HG03139 (cell line): ENCODE measurements around the gene RUBCN.
A peak's percentile ranks its signal among the peaks of the same experiment; 100 is the strongest.
"Not testable (repeated sequence)": the region's sequence is repeated elsewhere in the genome, so short reads cannot be mapped to it uniquely, and the experiment has no call there.

ENCODE experiments used
- ATAC-seq: cut with Tn5 transposase; IDR thresholded peaks from one replicate; pipeline ENCODE4 v1.9.1; 2021; ENCODE audit not compliant: unreplicated experiment

RUBCN gene

DNA sequence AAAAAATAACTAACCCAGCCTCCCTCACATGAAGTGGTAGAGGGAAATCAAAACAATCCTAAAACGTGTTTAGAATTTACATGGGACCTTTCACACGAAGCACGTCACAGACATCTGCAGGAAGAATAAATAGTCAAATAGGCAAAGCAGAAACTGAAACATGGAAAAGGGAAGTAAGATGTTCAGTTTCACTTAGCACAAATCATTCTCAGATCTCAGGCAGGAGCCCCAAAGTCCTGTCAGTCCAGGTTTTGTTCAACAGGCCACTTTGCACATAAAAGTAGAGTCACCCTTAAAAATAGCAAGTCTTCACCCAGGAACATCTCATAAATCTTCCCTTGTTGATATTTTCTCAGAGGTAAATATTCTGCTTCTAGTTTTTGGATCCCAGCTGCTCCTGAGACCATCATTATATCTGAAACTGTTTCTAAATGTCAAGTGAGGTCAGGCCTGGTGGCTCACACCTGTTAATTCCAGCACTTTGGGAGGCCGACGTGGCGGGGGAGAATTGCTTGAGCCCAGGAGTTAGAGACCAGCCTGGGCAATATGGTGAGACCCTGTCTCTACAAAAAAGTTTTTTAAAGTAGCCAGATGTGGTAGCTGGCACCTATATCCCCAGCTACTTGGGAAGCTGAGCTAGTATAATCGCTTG lies 1.9 kb downstream of the RUBCN start:
- peak; percentile 38 for ATAC-seq

DNA sequence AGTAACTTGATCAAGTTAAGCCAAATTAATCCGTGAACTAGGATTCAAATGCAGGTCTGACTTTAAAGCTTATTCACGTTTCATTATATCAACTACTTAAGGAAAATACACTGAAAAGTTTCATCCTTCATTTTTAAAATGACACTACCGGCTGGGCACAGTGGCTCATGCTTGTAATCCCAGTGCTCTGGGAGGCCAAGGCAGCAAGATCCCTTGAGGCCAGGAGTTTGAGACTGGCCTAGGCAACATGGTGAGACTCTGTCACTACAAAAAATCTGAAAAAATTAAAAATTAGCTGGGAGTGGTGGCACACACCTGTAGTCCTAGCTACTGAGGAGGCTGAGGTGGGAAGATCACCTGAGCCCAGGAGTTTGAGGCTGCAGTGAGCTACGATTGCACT lies 3.7 kb downstream of the RUBCN start:
- ATAC-seq: no peak

DNA sequence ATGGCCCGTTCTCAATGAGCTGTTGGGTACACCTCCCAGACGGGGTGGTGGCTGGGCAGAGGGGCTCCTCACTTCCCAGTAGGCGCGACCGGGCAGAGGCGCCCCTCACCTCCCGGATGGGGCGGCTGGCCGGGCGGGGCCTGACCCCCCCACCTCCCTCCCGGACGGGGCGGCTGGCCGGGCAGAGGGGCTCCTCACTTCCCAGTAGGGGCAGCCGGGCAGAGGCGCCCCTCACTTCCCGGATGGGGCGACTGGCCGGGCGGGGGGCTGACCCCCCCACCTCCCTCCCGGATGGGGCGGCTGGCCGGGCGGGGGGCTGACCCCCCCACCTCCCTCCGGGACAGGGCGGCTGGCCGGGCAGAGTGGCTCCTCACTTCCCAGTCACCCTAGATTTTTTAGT lies 5.2 kb downstream of the RUBCN start:
- not testable (repeated sequence) for ATAC-seq

DNA sequence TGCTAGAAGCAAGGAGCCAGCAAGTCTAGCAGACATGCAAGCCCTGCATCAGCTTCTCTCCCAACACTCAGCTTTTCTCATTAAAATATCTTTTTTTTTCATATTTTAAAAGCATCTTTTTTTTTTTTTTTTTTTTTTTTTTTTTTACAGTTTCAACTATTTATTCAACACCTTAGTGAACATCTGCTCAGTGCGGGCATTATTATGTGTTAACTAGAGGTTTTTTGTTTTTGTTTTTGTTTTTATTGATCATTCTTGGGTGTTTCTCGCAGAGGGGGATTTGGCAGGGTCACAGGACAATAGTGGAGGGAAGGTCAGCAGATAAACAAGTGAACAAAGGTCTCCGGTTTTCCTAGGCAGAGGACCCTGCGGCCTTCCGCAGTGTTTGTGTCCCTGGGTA lies 5.9 kb downstream of the RUBCN start:
- not testable (repeated sequence) for ATAC-seq

DNA sequence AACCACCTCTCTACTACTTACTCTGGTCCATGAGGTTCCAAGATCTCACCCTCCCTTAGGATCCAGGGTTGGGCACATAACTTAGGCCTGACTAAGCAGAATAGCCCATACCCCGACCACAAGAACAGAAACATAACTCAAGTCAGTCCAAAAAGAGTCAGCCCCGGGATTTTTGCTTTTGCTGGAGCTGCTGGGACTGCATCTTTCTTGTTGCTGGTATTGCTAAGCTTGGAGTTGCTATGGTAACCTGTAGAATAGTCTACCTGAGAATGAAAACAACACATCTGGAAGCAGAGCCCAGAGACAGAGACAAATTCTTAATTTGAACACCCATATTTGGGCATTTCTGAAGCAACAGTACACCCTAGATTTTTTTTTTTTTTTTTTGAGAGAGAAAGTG lies 6.5 kb downstream of the RUBCN start:
- no peak for ATAC-seq

DNA sequence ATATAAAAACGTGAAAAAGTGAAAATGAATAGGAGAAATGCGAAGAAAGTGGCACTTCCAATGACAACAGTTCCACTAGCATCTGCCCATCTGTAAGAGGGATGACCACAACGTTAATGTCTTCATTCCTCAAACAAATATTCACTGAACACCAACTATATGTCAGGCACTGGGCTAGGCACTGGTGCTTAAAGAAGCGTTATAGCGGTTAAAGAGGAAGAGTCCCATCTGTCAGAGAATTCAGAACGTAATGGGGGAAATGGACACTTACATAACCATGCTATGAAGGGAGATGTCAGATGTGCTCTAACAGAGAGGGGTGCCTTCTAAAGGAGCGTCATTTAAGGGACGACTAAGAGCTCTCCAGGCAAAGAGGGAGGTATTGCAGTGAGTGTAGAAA lies 8.2 kb downstream of the RUBCN start:
- no peak for ATAC-seq

DNA sequence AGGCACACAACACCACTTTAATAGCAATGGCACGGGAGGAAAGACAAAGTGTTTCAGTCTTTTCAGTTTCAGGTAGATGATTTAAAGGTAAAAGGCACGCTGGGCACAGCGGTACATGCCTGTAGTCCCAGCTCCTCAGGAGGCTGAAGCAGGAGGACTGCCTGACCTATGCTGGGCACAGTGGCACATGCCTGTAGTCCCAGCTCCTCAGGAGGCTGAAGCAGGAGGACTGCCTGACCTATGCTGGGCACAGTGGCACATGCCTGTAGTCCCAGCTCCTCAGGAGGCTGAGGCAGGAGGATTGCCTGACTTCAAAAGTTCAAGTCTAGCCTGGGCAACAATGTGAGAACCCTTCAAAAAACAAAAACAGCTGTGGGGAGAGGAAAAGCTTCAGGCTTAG lies 8.8 kb downstream of the RUBCN start:
- not testable (repeated sequence) for ATAC-seq

DNA sequence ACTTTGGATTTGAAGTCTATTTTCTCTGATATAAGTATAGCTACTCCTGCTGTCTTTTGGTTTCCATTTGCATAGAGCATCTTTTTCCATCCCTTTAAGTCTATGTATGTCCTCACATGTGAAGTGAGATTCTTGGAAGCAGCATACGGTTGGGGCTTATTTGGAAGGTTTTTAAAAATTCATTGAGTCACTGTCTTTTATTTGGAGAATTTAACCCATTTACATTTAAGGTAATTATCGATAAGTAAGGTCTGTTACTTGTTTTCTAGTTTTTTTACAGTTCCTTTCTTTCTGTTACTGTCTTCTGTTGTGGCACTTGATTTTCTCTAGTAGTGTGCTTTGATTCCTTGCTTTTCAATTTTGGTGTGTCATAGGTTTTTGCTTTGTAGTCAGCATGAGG lies 14.0 kb downstream of the RUBCN start:
- no peak for ATAC-seq

DNA sequence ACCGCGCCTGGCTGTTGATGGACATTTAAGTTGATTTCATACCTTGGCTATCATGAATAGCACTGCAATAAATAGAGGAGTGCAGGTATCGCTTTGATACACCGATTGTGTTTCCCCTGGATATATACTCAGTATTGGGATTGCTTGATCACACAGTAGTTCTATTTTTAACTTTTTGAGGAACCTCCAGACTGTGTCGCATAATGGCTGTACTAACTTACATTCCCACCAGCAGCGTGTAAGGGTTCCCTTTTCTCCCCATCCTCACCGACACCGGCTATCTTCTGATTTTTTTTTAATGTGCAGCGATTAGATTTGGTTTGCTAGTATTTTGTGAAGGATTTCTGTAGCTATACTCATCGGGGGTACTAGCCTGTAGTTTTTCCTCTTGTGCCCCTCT lies 16.0 kb downstream of the RUBCN start:
- ATAC-seq: no peak

DNA sequence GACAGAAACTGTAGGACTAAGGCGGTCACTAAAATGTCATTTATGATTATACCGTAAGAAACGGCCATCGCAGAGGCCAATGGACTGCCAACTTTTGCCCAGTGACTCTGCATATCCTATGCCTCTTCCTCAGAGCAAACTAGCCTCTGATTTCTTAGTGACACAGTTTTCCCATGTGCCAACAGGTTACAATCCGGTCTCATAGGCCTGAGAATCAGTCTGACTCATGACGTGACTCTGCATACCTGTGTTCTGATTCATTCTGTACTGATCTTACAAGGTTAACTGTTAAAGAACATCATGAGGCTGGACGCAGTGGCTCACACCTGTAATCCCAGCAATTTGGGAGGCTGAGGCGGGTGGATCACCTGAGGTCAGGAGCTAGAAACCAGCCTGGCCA lies 17.8 kb downstream of the RUBCN start:
- no peak for ATAC-seq

DNA sequence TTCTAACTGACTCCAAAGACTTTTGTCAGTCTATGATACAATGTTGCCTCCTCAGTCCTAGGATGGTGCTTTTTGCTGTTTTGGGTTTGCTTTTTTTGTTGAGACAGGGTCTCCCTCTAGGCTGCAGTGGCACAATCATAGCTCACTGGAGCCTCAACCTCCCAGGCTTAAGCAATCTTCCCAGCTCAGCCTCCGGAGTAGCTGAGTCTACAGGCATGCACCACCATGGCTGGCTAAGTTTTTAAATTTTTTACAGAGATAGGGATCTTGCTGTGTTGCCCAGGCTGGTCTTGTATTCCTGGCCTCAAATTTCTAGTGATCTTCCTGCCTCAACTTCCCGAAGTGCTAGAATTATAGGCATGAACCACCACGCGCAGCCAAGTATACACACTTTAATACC lies 22.5 kb downstream of the RUBCN start:
- no peak for ATAC-seq

DNA sequence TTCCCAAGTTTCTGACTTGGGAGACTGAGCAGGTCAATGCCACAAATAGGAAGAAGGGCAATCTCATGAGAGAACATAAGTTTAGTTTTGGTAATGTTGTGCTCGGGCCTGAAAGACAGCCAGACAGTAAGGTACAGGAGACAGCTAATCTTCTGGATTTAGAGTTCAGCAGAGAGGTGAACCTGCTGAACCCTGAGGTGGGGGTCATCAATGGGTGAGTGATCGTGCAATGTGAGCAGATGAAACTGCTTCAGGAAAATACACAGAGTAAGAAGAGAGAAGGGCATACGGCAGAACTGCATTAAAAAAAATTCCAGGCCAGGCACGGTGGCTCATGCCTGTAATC lies 23.3 kb downstream of the RUBCN start:
- ATAC-seq: peak; percentile 10

DNA sequence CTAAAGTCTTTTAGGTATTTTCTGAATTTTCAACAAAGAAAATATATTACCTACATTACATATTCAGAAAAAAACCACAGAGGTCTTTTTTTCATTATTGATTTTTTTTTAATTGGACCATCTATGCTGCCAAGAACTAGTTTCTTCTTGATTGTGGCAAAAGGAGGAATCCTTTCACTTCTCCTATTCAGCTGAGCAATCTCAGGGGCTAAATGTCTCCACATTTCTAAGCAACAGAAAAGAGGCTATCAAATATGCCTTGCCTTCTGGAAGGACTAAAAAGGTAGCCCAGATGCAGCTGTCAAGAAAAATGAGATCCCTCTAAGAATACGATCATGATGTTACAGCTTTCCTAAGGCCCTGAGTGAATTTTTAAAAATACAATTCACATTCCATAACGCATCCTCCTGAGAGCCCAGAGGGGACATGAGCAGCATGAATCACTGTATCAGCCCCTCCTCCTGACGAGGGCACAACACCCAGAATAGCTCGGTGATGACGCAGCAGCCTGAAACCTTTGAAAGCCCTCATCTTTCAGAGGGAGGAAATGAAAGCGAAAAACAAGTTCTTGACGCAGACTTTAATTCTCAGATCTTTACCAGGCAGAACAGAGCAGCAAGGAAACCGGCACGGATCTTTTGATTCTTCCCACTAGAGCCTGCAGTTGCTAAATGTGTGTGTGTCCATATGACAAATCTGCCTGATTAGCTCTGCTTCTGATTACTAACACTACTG lies 24.6 kb downstream of the RUBCN start:
- peak; percentile 91 for ATAC-seq

DNA sequence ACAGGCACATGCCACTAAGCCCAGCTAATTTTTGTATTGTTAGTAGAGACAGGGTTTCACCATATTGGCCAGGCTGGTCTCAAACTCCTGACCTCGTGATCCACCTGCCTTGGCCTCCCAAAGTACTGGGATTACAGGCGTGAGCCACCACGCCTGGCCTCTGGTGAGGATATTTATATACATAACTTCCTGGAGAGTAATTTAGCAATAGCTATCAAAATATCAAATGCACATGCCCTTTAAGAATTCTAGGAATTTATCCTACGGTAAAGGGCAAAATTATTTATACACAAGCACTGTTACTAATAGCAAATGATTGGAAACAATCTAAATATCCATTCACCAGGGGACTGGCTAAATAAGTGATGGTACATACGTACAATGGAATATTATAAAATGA lies 25.7 kb downstream of the RUBCN start:
- ATAC-seq: not testable (repeated sequence)

DNA sequence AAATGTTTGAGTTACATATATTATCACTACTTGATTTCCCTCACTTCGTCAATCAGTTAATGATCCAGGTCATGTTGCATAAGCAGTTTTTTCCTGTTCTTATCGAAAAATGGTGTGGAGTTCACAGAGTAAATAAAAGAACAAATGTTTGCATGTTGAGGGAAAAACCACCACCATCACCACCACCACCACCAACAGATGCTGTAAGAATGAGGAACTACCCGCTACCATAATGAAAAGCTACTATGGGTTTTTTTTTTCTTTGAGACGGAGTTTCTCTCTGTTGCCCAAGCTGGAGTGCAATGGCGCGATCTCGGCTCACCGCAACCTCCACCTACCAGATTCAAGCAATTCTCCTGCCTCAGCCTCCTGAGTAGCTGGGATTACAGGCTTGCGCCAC lies 27.6 kb downstream of the RUBCN start:
- ATAC-seq: no peak

DNA sequence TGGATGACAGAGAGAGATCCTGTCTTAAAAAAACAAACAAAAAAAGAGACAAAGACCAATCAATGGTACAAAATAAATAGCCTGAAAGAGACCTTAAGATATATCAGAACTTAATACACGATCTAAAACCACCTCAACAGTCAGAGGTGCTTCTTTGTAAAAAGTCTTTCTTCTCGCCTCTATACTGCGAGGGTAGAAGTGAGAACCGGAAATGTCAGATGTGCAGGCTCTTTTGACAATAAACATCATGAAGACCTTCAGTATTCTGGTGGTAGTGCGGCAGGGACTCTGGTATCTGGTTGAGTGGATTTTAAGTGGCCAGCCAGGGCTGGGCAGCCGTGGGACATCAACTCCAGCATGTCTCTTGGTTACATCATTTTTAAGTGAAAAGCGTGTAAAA lies 30.0 kb downstream of the RUBCN start:
- ATAC-seq: no peak

DNA sequence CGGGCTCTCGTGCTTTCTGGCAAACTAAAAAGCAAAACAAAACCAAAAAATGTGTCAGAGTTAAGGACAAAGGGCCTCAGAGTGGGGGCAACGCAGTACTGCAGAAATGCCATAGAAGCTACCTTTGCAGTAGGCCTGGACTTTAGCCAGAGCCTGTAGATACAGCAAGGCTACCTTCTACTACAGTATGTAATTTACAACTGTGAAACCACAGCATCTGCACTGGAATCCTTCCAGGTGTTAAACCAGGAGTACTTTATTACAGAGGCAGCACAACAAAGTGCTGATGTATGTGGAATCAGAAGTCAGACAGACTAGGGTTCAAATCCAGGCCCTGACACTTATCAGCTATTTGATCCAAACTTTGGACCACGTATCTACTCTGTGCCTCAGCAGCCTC lies 34.9 kb downstream of the RUBCN start:
- no peak for ATAC-seq

DNA sequence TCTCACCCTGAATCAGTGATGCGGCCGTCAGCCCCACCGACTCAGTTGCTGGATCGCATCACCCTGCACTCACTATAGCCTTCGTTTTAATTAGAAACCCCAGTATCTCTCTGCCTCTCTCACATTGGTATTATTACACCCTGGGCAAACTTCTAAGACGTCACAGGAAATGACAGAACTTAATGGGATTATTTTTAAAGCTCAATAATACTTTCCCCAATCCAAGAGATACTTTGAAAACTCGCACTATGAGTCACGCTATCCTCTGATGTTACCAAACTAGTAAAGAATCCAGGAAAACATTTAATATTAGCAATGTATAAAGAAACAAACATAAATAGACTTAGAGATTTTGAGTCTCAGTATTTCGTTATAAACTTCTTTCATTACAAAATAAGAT lies 36.6 kb downstream of the RUBCN start:
- ATAC-seq: no peak

DNA sequence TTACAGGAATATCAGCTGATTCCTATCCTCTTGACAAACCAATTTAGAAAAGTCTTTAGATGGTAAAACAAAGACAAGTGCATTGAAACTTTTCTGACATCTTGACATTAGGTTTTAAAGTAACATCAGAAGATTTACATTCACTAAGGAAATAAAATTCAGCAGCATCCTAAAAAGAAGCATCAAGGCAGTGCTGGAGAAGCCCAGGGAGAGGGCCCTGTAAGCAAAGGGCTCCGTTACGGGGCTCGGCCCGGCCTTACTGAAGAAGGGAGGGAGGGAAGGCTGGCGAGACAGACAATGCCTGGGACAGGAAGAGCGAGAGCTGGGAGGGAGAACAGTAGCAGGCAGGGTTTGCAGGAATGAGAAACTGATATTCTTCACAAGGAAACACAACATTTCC lies 39.3 kb downstream of the RUBCN start:
- no peak for ATAC-seq

DNA sequence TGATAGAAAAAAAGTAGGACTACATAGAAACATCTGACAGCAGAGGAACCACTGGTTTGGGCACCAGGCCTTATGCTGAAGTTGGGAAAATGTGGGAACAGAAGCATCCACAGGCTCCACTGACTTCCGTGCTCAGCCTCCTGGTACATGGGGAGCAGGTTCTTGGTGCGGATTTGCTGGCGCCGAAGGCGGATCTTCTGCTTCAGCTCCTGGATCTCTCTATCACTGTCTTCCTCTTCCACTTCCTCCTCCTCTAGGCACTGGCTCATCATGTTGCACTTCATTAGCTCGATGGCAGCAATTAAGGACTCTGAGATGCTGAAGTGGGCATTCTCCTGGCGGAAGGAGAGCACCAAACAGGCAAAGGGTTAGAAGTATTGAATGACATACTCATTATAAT lies 42.5 kb downstream of the RUBCN start:
- ATAC-seq: no peak

DNA sequence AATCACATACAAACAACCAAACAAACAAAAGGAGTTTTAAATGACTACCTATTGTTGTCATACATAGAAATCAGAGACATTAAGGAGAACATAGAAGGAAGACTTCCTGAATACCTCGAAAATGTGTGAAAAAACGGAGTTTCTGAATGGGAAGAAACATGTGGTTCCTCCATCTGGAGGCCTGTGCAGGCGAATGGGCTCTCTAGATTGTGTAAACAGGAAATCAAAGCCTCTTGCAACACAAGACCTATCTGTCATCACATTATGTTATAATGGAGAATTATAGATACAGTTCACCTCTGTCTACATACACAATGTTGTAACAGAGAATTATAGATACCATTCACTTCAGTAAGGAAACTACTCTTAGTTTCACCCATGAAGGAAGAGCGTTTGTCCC lies 44.1 kb downstream of the RUBCN start:
- no peak for ATAC-seq

DNA sequence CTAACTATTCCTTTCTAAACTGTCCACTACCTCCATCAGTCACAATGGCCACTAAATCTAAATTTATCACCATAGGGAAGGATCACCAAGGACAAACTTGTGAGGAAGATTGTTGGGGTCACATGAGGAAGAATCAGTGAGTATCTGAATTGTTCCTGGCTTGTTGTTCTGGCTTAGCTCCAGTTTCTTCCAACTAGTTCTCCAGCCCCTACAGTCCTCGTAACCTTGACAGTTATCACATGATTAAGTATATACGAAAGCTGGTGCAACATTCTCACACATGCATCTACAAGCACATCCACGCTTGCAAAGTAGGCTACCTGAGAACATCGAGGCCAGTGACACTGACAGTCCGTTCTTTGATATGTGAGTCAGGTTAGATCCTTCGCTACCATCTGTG lies 46.0 kb downstream of the RUBCN start:
- no peak for ATAC-seq

DNA sequence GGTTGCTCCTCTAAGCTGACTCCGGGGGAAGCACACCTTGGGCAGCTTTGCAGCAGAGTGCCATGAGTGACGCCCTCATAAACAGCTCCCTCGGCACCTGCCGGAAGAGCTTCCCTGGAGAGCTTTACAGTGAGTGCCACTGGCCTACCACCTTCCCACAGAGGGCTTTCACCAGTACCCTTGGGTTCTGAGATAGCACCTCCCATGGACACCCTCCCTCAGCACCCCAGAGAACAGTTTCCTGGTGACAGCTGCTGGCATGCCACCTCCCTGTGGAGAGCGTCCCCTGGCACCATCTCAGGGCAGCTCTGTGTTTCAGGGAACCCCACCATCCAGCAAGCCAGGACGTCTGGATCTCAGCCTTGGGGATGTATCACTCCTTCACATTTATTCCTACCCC lies 49.1 kb downstream of the RUBCN start:
- ATAC-seq: no peak
